HepG2 (cell line): ENCODE results near the gene CD40. TPM values are rescaled to one million over a fixed set of nuclear protein-coding genes. Genes with fewer than 3 reads are reported as not detected.

Experiments used
- AFF4 ChIP-seq: sonication (generic); formaldehyde crosslinking; IDR thresholded peaks from 2 replicates; pipeline ENCODE4 v1.4.0; 2020; ENCODE audit warnings: missing genetic modification reagents
- AGO2 ChIP-seq: fragments of 200-400 bp; formaldehyde crosslinking; optimal IDR thresholded peaks from 2 replicates; pipeline ENCODE3; 2017; ENCODE audit warnings: mild to moderate bottlenecking, low read depth, low read length, moderate library complexity
- AKAP8 ChIP-seq: sonication (generic); formaldehyde crosslinking; IDR thresholded peaks from 2 replicates; pipeline ENCODE4 v1.5.1; 2020; ENCODE audit warnings: mild to moderate bottlenecking, missing genetic modification reagents
- NFAT5 ChIP-seq: sonication (generic); formaldehyde crosslinking; IDR thresholded peaks from 2 replicates; pipeline ENCODE4 v1.4.0; 2020; ENCODE audit warnings: missing genetic modification reagents
- SRSF9 ChIP-seq: fragments of 200-400 bp; formaldehyde crosslinking; IDR thresholded peaks from 2 replicates; pipeline ENCODE4 v1.6.1; 2018; ENCODE audit warnings: borderline replicate concordance, mild to moderate bottlenecking, low read depth, low read length; ENCODE audit not compliant: insufficient read depth, poor library complexity, severe bottlenecking
- TCF12 ChIP-seq, 2 experiments: fragments of 450-650 bp in 1 of 2; sonication (generic) in 1 of 2; formaldehyde crosslinking in 1 of 2; IDR thresholded peaks; 2 replicates each; pipeline versions ENCODE4 v1.6.1 to v1.8.0; 2017 to 2022; ENCODE audit warnings: antibody characterized with exemption in 1 of 2, mild to moderate bottlenecking in 1 of 2, missing genetic modification reagents in 1 of 2, moderate library complexity in 1 of 2
- ZFP90 ChIP-seq: sonication (generic); formaldehyde crosslinking; IDR thresholded peaks from 2 replicates; pipeline ENCODE4 v1.8.0; 2022; ENCODE audit warnings: missing genetic modification reagents, mild to moderate bottlenecking, inconsistent platforms, borderline replicate concordance
- ZMYM2 ChIP-seq: sonication (generic); formaldehyde crosslinking; IDR thresholded peaks from 2 replicates; pipeline ENCODE4 v1.8.0; 2022; ENCODE audit warnings: mild to moderate bottlenecking, missing genetic modification reagents
- ZNF761 ChIP-seq: sonication (generic); formaldehyde crosslinking; conservative IDR thresholded peaks from 2 replicates; pipeline ENCODE4 v1.4.0; 2020; ENCODE audit warnings: mild to moderate bottlenecking, missing genetic modification reagents
- polyA plus RNA-seq, 8 experiments: library from polyadenylated mRNA; depleted of rRNA in 3 of 8; stranded (reverse) in 7 of 8; unstranded in 1 of 8; fragments of >200 nt; fragmentation: Illumina TruSeq in 4 of 8; extraction: Trizol in 4 of 8; gene quantifications; 2 replicates each; pipeline versions ENCODE4 v1.2.1 to v1.2.3, GENCODE V29; 2011 to 2016; ENCODE audit warnings: low read depth in 4 of 8, missing spikeins in 1 of 8, mixed read lengths in 1 of 8; ENCODE audit not compliant: insufficient read depth in 1 of 8
- total RNA-seq, 5 experiments: library from RNA; depleted of rRNA; stranded (reverse); fragments of >200 nt; fragmentation: Illumina TruSeq; extraction: Trizol; gene quantifications; 2 replicates each; pipeline ENCODE4 v1.2.3, GENCODE V29; 2016; ENCODE audit warnings: low read depth in 1 of 5
- TF ChIP-seq, protein P1 (sequence below): IDR thresholded peaks from 2 replicates; pipeline ENCODE4 v1.6.1; 2016; ENCODE audit warnings: low read depth, borderline replicate concordance
- TF ChIP-seq, protein P2 (sequence below): sonication (generic); formaldehyde crosslinking; IDR thresholded peaks from 2 replicates; pipeline ENCODE4 v1.4.0; 2020; ENCODE audit warnings: mild to moderate bottlenecking, missing genetic modification reagents, borderline replicate concordance

The CD40 gene
- total and polyA plus RNA-seq, 2 of the 13 experiments (the other 11 are each of a cell fraction or from before 2014, with no cell fraction given), result 4.6 to 13.4 TPM

GRCh38 chr20:46089417-46090388 is 28.4 kb upstream of the CD40 start, which contains the start of gene NCOA5 (continued):
- TF ChIP-seq TCF12 (IDR thresholded peaks at IDR 0.05), result no peak
- TF ChIP-seq TCF12 (CRISPR knock-in tag; IDR thresholded peaks at IDR 0.05), result peak; percentile 96
- peak; percentile 75; the same call in 1 of the 2 replicates for TF ChIP-seq ZMYM2 (CRISPR knock-in tag)
- TF ChIP-seq AKAP8, result peak; percentile 86
- no peak; the same call in 1 of the 2 replicates for TF ChIP-seq AFF4 (CRISPR knock-in tag)
- TF ChIP-seq, protein P1, sequence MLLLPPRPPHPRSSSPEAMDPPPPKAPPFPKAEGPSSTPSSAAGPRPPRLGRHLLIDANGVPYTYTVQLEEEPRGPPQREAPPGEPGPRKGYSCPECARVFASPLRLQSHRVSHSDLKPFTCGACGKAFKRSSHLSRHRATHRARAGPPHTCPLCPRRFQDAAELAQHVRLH (CRISPR knock-in tag), result peak; percentile 95; the same call in 1 of the 2 replicates
- TF ChIP-seq, protein P2, sequence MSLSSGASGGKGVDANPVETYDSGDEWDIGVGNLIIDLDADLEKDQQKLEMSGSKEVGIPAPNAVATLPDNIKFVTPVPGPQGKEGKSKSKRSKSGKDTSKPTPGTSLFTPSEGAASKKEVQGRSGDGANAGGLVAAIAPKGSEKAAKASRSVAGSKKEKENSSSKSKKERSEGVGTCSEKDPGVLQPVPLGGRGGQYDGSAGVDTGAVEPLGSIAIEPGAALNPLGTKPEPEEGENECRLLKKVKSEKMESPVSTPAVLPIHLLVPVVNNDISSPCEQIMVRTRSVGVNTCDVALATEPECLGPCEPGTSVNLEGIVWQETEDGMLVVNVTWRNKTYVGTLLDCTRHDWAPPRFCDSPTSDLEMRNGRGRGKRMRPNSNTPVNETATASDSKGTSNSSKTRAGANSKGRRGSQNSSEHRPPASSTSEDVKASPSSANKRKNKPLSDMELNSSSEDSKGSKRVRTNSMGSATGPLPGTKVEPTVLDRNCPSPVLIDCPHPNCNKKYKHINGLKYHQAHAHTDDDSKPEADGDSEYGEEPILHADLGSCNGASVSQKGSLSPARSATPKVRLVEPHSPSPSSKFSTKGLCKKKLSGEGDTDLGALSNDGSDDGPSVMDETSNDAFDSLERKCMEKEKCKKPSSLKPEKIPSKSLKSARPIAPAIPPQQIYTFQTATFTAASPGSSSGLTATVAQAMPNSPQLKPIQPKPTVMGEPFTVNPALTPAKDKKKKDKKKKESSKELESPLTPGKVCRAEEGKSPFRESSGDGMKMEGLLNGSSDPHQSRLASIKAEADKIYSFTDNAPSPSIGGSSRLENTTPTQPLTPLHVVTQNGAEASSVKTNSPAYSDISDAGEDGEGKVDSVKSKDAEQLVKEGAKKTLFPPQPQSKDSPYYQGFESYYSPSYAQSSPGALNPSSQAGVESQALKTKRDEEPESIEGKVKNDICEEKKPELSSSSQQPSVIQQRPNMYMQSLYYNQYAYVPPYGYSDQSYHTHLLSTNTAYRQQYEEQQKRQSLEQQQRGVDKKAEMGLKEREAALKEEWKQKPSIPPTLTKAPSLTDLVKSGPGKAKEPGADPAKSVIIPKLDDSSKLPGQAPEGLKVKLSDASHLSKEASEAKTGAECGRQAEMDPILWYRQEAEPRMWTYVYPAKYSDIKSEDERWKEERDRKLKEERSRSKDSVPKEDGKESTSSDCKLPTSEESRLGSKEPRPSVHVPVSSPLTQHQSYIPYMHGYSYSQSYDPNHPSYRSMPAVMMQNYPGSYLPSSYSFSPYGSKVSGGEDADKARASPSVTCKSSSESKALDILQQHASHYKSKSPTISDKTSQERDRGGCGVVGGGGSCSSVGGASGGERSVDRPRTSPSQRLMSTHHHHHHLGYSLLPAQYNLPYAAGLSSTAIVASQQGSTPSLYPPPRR, result no peak; the same call in 1 of the 2 replicates
- peak; percentile 96 for TF ChIP-seq ZNF761 (CRISPR knock-in tag)
- no peak for TF ChIP-seq SRSF9
- TF ChIP-seq NFAT5 (CRISPR knock-in tag), result peak; percentile 90
- peak; percentile 79; the same call in 1 of the 2 replicates for TF ChIP-seq ZFP90 (CRISPR knock-in tag)
- peak; percentile 93 for TF ChIP-seq AGO2
